Measurements from ENCODE around the gene LHPP.
"Not testable (repeated sequence)": the region's sequence is repeated elsewhere in the genome, so short reads cannot be mapped to it uniquely, and the experiment has no call there.

The LHPP gene

GRCh38 chr10:124598196-124598595 lies 136.6 kb downstream of the LHPP start:
- DNase-seq: no peak

- no peak for DNase-seq
Measured at GRCh38 chr10:124598773-124599587, 137.4 kb downstream of the LHPP start.

GRCh38 chr10:124599588-124600050 lies 138.0 kb downstream of the LHPP start:
- no peak for DNase-seq

- no peak for DNase-seq
Measured at GRCh38 chr10:124600051-124600880, 138.6 kb downstream of the LHPP start.

- DNase-seq: no peak
Measured at GRCh38 chr10:124601016-124601415, 139.4 kb downstream of the LHPP start.

GRCh38 chr10:124601431-124602120 lies 140.0 kb downstream of the LHPP start:
- DNase-seq: no peak

- DNase-seq: no peak
Measured at GRCh38 chr10:124602121-124602561, 140.5 kb downstream of the LHPP start.

- DNase-seq: no peak
Measured at GRCh38 chr10:124602646-124603365, 141.2 kb downstream of the LHPP start.

GRCh38 chr10:124603376-124604213 lies 142.0 kb downstream of the LHPP start:
- DNase-seq: no peak

GRCh38 chr10:124604214-124605000 lies 142.8 kb downstream of the LHPP start:
- DNase-seq: no peak

- DNase-seq: no peak
Measured at GRCh38 chr10:124605001-124605370, 143.4 kb downstream of the LHPP start.

GRCh38 chr10:124605481-124605855 lies 143.8 kb downstream of the LHPP start:
- DNase-seq: no peak

GRCh38 chr10:124605856-124606812 lies 144.5 kb downstream of the LHPP start:
- DNase-seq: no peak

- DNase-seq: no peak
Measured at GRCh38 chr10:124606822-124607221, 145.2 kb downstream of the LHPP start.

- no peak for DNase-seq
Measured at GRCh38 chr10:124607693-124608092, 146.1 kb downstream of the LHPP start.

GRCh38 chr10:124608093-124608721 lies 146.6 kb downstream of the LHPP start:
- no peak for DNase-seq

GRCh38 chr10:124609698-124610097 lies 148.1 kb downstream of the LHPP start:
- no peak for DNase-seq

- DNase-seq: not testable (repeated sequence)
Measured at GRCh38 chr10:124610186-124610585, 148.6 kb downstream of the LHPP start.

GRCh38 chr10:124610851-124611250 lies 149.2 kb downstream of the LHPP start:
- not testable (repeated sequence) for DNase-seq
